Breast epithelium (tissue), 4 donors: ENCODE measurements around the gene FGF6. TPM values are rescaled to one million over a fixed set of nuclear protein-coding genes. Genes with fewer than 3 reads are reported as not detected.

Source experiments
- DNase-seq, 2 donors: peaks; one replicate each; pipeline ENCODE4 v3.0.0-alpha.2; 2019; ENCODE audit warnings: low spot score in 2 of 2
- H3K27ac ChIP-seq, 2 donors: fragments of 200-600 bp; sonication (generic) in 1 of 2; one replicate each; pipeline ENCODE4 v1.5.1; 2016 to 2019; ENCODE audit warnings: mild to moderate bottlenecking in 1 of 2
- H3K27me3 ChIP-seq, 2 donors: fragments of 200-600 bp; sonication (generic) in 1 of 2; one replicate each; pipeline versions ENCODE4 v1.5.1 to v1.6.0; 2017 to 2019; ENCODE audit warnings: control low read depth in 1 of 2, mild to moderate bottlenecking in 1 of 2
- H3K36me3 ChIP-seq: fragments of 200-600 bp; one replicate; pipeline ENCODE4 v1.5.1; 2019
- H3K4me1 ChIP-seq, 2 donors: fragments of 200-600 bp; sonication (generic); one replicate each; pipeline ENCODE4 v1.5.1; 2016 to 2019; ENCODE audit warnings: control low read depth in 1 of 2
- H3K4me3 ChIP-seq, 3 donors: fragments of 200-600 bp; sonication (generic); 1 replicate in 2 of 3; 2 replicates in 1 of 3; pipeline ENCODE4 v1.5.1; 2016 to 2019; ENCODE audit warnings: mild to moderate bottlenecking in 3 of 3, moderate library complexity in 2 of 3
- H3K9me3 ChIP-seq, 2 donors: fragments of 200-600 bp; sonication (generic) in 1 of 2; one replicate each; pipeline ENCODE4 v1.5.1; 2016 to 2019; ENCODE audit warnings: control low read depth in 1 of 2
- POLR2A ChIP-seq: fragments of 450-650 bp; IDR thresholded peaks from one replicate; pipeline ENCODE4 v1.6.1; 2016; ENCODE audit warnings: antibody characterized with exemption, mild to moderate bottlenecking, moderate library complexity
- POLR2AphosphoS5 ChIP-seq, 3 donors: sonication (generic); formaldehyde crosslinking; IDR thresholded peaks; one replicate each; pipeline ENCODE4 v1.6.1; 2017; ENCODE audit warnings: antibody characterized with exemption in 3 of 3
- intact Hi-C: fragments of 100-400 bp; cut with DNase I; formaldehyde crosslinking; loops from one replicate; pipeline ENCODE4 v1.15.1; 2023; ENCODE audit warnings: low total_unique reads
- total RNA-seq, 3 donors: library from RNA; depleted of rRNA; stranded (reverse); fragments of >200 nt; gene quantifications; one replicate each; pipeline ENCODE4 v1.1.0, GENCODE V29; 2016
- TF ChIP-seq, protein P1 (sequence below), 3 donors: fragments of 450-650 bp; IDR thresholded peaks; one replicate each; pipeline ENCODE4 v1.5.1; 2016 to 2017; ENCODE audit warnings: antibody characterized with exemption in 3 of 3, mild to moderate bottlenecking in 3 of 3, moderate library complexity in 3 of 3

Gene FGF6
- total RNA-seq, 3 donors from 2014 or later, result not detected

- no peak for DNase-seq
- Histone ChIP-seq H3K4me3 (no peak overlapping the region), H3K27ac (no peak overlapping the region), H3K36me3 (no peaks in the 10 kb centered on the region), H3K9me3 (no peaks in the 10 kb centered on the region), H3K4me1 (no peaks in the 10 kb centered on the region), H3K27me3 (no peaks in the 10 kb centered on the region)
- intact Hi-C loops, result no loop called here
- TF ChIP-seq POLR2A, result no peak
- TF ChIP-seq, protein P1, sequence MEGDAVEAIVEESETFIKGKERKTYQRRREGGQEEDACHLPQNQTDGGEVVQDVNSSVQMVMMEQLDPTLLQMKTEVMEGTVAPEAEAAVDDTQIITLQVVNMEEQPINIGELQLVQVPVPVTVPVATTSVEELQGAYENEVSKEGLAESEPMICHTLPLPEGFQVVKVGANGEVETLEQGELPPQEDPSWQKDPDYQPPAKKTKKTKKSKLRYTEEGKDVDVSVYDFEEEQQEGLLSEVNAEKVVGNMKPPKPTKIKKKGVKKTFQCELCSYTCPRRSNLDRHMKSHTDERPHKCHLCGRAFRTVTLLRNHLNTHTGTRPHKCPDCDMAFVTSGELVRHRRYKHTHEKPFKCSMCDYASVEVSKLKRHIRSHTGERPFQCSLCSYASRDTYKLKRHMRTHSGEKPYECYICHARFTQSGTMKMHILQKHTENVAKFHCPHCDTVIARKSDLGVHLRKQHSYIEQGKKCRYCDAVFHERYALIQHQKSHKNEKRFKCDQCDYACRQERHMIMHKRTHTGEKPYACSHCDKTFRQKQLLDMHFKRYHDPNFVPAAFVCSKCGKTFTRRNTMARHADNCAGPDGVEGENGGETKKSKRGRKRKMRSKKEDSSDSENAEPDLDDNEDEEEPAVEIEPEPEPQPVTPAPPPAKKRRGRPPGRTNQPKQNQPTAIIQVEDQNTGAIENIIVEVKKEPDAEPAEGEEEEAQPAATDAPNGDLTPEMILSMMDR (IDR thresholded peaks at IDR 0.05), result no peak
These were observed 5.0 kb upstream of the FGF6 start for GRCh38 chr12:4450551-4451112.

DNA sequence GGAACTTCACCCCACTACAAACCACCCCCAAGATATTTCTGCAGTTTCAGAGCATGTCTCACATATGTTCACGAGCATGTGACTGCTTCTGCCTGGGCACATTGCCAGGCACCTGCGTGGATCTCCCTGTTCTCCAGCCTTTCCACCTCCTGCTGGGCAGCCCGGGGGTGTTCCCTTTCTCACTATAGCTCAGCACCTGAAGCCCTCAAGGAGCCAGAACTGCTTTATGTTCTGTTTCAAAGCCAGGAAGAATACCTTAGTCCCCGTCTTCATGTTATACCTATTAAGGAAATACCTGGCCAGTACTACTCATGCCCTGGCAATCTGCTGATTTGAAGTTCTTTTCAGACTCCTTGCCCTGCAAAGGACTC, 4.2 kb upstream of the FGF6 start:
- Histone ChIP-seq H3K4me3 (no peak overlapping the region), H3K9me3 (no peaks in the 10 kb centered on the region)
- no peak for TF ChIP-seq POLR2AphosphoS5 (IDR thresholded peaks at IDR 0.05)
- TF ChIP-seq POLR2A, result no peak
- TF ChIP-seq, protein P1 (IDR thresholded peaks at IDR 0.05), result no peak

GRCh38 chr12:4448943-4449850, 3.6 kb upstream of the FGF6 start:
- no peaks in the 10 kb centered on the region for H3K27me3 ChIP-seq
- no peaks in the 10 kb centered on the region for H3K9me3 ChIP-seq
- TF ChIP-seq, protein P1 (IDR thresholded peaks at IDR 0.05), result no peak
- no peak for TF ChIP-seq POLR2A
- no peak for TF ChIP-seq POLR2AphosphoS5 (IDR thresholded peaks at IDR 0.05)
- no peaks in the 10 kb centered on the region for H3K36me3 ChIP-seq
- intact Hi-C loops, result no loop called here
- no peak overlapping the region for H3K4me3 ChIP-seq
- no peaks in the 10 kb centered on the region for H3K4me1 ChIP-seq
- H3K27ac ChIP-seq, result no peak overlapping the region
- DNase-seq, result no peak

More for the DNA sequence above, 4.2 kb upstream of the FGF6 start:
- Histone ChIP-seq H3K4me1 (no peaks in the 10 kb centered on the region), H3K27ac (no peak overlapping the region), H3K36me3 (no peaks in the 10 kb centered on the region), H3K27me3 (no peaks in the 10 kb centered on the region)
- DNase-seq, result no peak
- intact Hi-C loops, result no loop called here

- Histone ChIP-seq H3K27me3 (no peaks in the 10 kb centered on the region), H3K4me1 (no peaks in the 10 kb centered on the region), H3K9me3 (no peaks in the 10 kb centered on the region), H3K27ac (no peak overlapping the region), H3K4me3 (no peak overlapping the region), H3K36me3 (no peaks in the 10 kb centered on the region)
- no peak for DNase-seq
- TF ChIP-seq, protein P1 (IDR thresholded peaks at IDR 0.05), result no peak
- TF ChIP-seq POLR2A (no peak), POLR2AphosphoS5 (IDR thresholded peaks at IDR 0.05) (no peak)
- intact Hi-C loops, result no loop called here
These were observed 2.8 kb upstream of the FGF6 start for GRCh38 chr12:4448371-4448940.

DNA sequence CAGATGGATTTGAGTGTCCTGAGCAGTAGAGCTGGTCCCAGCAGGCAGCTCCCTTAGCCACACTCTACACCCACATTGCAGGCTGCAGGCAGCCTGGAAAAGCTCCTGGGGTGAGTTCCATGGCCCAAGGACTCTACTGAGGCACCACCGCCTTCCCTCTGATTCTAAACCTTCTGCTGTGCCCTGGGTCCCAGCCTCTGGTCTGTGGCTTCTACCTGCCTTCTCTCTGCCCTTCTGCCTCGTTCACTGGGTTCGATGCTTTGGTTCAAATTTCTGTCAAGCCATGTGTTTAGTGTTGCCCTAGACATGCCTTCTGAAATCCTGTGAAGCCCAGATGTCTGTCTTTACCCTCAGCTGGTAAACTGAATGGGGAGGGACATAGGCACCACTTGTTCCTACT, 1.5 kb upstream of the FGF6 start:
- Histone ChIP-seq H3K36me3 (no peaks in the 10 kb centered on the region), H3K9me3 (no peaks in the 10 kb centered on the region), H3K4me3 (no peak overlapping the region), H3K27me3 (no peaks in the 10 kb centered on the region), H3K4me1 (no peaks in the 10 kb centered on the region), H3K27ac (no peak overlapping the region)
- intact Hi-C loops, result no loop called here
- no peak for DNase-seq
- no peak for TF ChIP-seq POLR2AphosphoS5 (IDR thresholded peaks at IDR 0.05)
- TF ChIP-seq, protein P1 (IDR thresholded peaks at IDR 0.05), result no peak
- no peak for TF ChIP-seq POLR2A
